ENCODE results near the gene ZBTB42. TPM values are rescaled to one million over a fixed set of nuclear protein-coding genes. Genes with fewer than 3 reads are reported as not detected.
"Not testable (repeated sequence)": the region's sequence is repeated elsewhere in the genome, so short reads cannot be mapped to it uniquely, and the experiment has no call there.

The ZBTB42 gene
- total RNA-seq, 2 donors from 2014 or later = 10.6 to 21.8 TPM

DNA sequence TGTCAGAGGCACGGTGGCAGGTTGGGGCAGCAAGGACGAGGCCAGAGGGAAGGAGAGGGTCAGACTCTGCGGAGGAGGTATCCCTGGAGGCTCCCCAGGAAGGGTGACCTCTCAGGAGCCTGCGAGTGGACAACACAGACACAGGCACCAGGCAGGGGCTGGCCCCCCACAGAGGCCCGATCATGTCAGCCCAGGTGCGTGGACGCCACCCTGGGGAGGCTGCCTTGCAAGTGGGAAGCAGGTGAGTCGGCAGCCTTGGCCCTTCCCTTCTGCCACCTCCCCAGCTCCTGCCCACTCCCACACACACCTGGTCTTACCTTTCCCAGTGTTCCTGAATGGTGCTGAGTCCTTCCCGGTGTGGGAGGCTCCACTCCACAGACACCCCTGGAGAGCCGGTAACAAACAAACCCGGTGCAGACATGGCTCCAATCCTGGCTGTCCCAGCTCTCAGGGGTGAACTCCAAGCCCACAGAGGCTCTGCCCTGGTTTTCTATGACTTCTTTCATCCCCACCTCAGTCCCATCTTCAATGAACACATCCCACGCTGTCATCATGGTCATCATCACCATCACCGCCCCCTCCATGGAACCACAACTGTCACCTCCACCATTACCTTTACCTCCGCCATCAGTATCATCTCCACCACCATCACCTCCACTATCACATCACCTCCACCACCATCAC is 5.2 kb downstream of the ZBTB42 start:
- no peaks in the 10 kb centered on the region for H3K27me3 ChIP-seq
- no peak overlapping the region for H3K4me3 ChIP-seq
- DNase-seq = no peak
- peak overlapping the region in 2 of 4 donors; percentile 53 to 60 for H3K27ac ChIP-seq
- ATAC-seq = no peak
- intact Hi-C loops (cut with DNase I) = no loop called here
- WGBS, 2 donors = 62 to 73% methylated on average over 11 to 14 of the region's 14 CpGs
- peaks cover 48% of the 10 kb centered on the region for H3K4me1 ChIP-seq
- H3K36me3 ChIP-seq (replicated peaks in 1 of 2; ENCODE audit: insufficient read depth in 1 of 2, low read depth in 2 of 2) = no peaks in the 10 kb centered on the region
- H3K9me3 ChIP-seq = no peaks in the 10 kb centered on the region
- TF ChIP-seq POLR2A (IDR thresholded peaks at IDR 0.05) (no peak), CTCF (IDR thresholded peaks at IDR 0.05) (no peak)

- H3K4me1 ChIP-seq = peaks cover 40% of the 10 kb centered on the region
- DNase-seq (no peak), ATAC-seq (no peak)
- no peaks in the 10 kb centered on the region for H3K9me3 ChIP-seq
- TF ChIP-seq CTCF (IDR thresholded peaks at IDR 0.05) (no peak), POLR2A (IDR thresholded peaks at IDR 0.05) (no peak)
- no peaks in the 10 kb centered on the region for H3K36me3 ChIP-seq (replicated peaks in 1 of 2; ENCODE audit: insufficient read depth in 1 of 2, low read depth in 2 of 2)
- intact Hi-C loops (cut with DNase I) = no loop called here
- H3K4me3 ChIP-seq = no peak overlapping the region
- H3K27ac ChIP-seq = no peak overlapping the region
- 80 to 83% methylated on average over 10 of the region's 10 CpGs for WGBS, 2 donors
- H3K27me3 ChIP-seq = no peaks in the 10 kb centered on the region
These were observed 5.9 kb downstream of the ZBTB42 start for GRCh38 chr14:104806625-104807465.

GRCh38 chr14:104808456-104808855 is 7.6 kb downstream of the ZBTB42 start:
- Histone ChIP-seq H3K36me3 (replicated peaks in 1 of 2; ENCODE audit: insufficient read depth in 1 of 2, low read depth in 2 of 2) (no peaks in the 10 kb centered on the region), H3K4me1 (peaks cover 24% of the 10 kb centered on the region), H3K27ac (no peak overlapping the region), H3K9me3 (no peaks in the 10 kb centered on the region), H3K4me3 (no peak overlapping the region), H3K27me3 (no peaks in the 10 kb centered on the region)
- DNase-seq = no peak
- no peak for ATAC-seq
- no peak for TF ChIP-seq CTCF (IDR thresholded peaks at IDR 0.05)
- no peak for TF ChIP-seq POLR2A (IDR thresholded peaks at IDR 0.05)
- 76 to 82% methylated on average over 4 to 6 of the region's 6 CpGs for WGBS, 2 donors
- intact Hi-C loops (cut with DNase I) = no loop called here

GRCh38 chr14:104810316-104810715 is 9.4 kb downstream of the ZBTB42 start:
- DNase-seq (no peak), ATAC-seq (no peak)
- TF ChIP-seq POLR2A (IDR thresholded peaks at IDR 0.05) = no peak
- intact Hi-C loops (cut with DNase I) = no loop called here
- 86 to 89% methylated on average over 10 to 11 of the region's 11 CpGs for WGBS, 2 donors
- no peaks in the 10 kb centered on the region for H3K27me3 ChIP-seq
- no peak overlapping the region for H3K27ac ChIP-seq
- no peak overlapping the region for H3K4me3 ChIP-seq
- H3K9me3 ChIP-seq = no peaks in the 10 kb centered on the region
- no peaks in the 10 kb centered on the region for H3K36me3 ChIP-seq (replicated peaks in 1 of 2; ENCODE audit: insufficient read depth in 1 of 2, low read depth in 2 of 2)
- H3K4me1 ChIP-seq = peaks cover 19% of the 10 kb centered on the region

- peaks cover 24% of the 10 kb centered on the region for H3K4me1 ChIP-seq
- no peak for TF ChIP-seq POLR2A (IDR thresholded peaks at IDR 0.05)
- no peak for TF ChIP-seq CTCF (IDR thresholded peaks at IDR 0.05)
- ATAC-seq = no peak
- 85 to 92% methylated on average over 7 of the region's 7 CpGs for WGBS, 2 donors
- H3K36me3 ChIP-seq (replicated peaks in 1 of 2; ENCODE audit: insufficient read depth in 1 of 2, low read depth in 2 of 2) = no peaks in the 10 kb centered on the region
- no peaks in the 10 kb centered on the region for H3K27me3 ChIP-seq
- no peak overlapping the region for H3K4me3 ChIP-seq
- no peaks in the 10 kb centered on the region for H3K9me3 ChIP-seq
- DNase-seq = no peak
- intact Hi-C loops (cut with DNase I) = no loop called here
- H3K27ac ChIP-seq = no peak overlapping the region
These were observed 12.4 kb downstream of the ZBTB42 start for GRCh38 chr14:104813286-104813685.

- intact Hi-C loops (cut with DNase I); H3K27me3 ChIP-seq; ATAC-seq; H3K36me3 ChIP-seq (replicated peaks in 1 of 2; ENCODE audit: insufficient read depth in 1 of 2, low read depth in 2 of 2); H3K4me3 ChIP-seq; H3K9me3 ChIP-seq; DNase-seq: not testable (repeated sequence)
- WGBS, 2 donors = 88% methylated on average over 15 of the region's 15 CpGs
- peak overlapping the region in 2 of 4 donors; percentile 92 to 94 for H3K27ac ChIP-seq
- H3K4me1 ChIP-seq = peaks cover 24% of the 10 kb centered on the region
These were observed 13.8 kb downstream of the ZBTB42 start for GRCh38 chr14:104814701-104815100.
